Spinal cord (tissue), 10 donors: ENCODE results near the gene C11orf24. TPM values are rescaled to one million over a fixed set of nuclear protein-coding genes. Genes with fewer than 3 reads are reported as not detected.
A peak's percentile ranks its signal among the peaks of the same experiment; 100 is the strongest.
"Not testable (repeated sequence)": the region's sequence is repeated elsewhere in the genome, so short reads cannot be mapped to it uniquely, and the experiment has no call there.

Experiments
- DNase-seq, 6 donors: peaks; one replicate each; pipeline versions ENCODE4 v3.0.0 to v3.0.0-alpha.2; 2013 to 2015; ENCODE audit warnings: low spot score in 6 of 6, low read depth in 4 of 6
- H3K27ac ChIP-seq: one replicate; pipeline ENCODE4 v1.5.1; 2013; ENCODE audit warnings: low read depth, low read length, control low read depth
- H3K27me3 ChIP-seq: one replicate; pipeline ENCODE4 v1.6.1; 2013; ENCODE audit warnings: low read length; ENCODE audit not compliant: control insufficient read depth, insufficient read depth
- H3K36me3 ChIP-seq: one replicate; pipeline ENCODE4 v1.6.1; 2013; ENCODE audit warnings: low read length; ENCODE audit not compliant: control insufficient read depth, insufficient read depth
- H3K4me1 ChIP-seq: one replicate; pipeline ENCODE4 v1.6.1; 2013; ENCODE audit warnings: low read length; ENCODE audit not compliant: control insufficient read depth, insufficient read depth
- H3K4me3 ChIP-seq: one replicate; pipeline ENCODE4 v1.5.1; 2013; ENCODE audit warnings: low read depth, low read length, control low read depth
- H3K9me3 ChIP-seq: one replicate; pipeline ENCODE4 v1.6.1; 2013; ENCODE audit warnings: low read length; ENCODE audit not compliant: control insufficient read depth, insufficient read depth
- WGBS: methylation state at CpG from one replicate; pipeline ENCODE4 v1.1.5; 2013; ENCODE audit warnings: missing lambda C conversion rate; ENCODE audit not compliant: insufficient coverage; 5-methylcytosine and 5-hydroxymethylcytosine counted together
- polyA plus RNA-seq, 2 donors: library from polyadenylated mRNA; unstranded; fragments of 120-200 nt; gene quantifications; one replicate each; pipeline ENCODE4 v1.2.1, GENCODE V29; 2013; ENCODE audit not compliant: insufficient read length in 2 of 2
- total RNA-seq, 2 donors: library from RNA; depleted of rRNA in 1 of 2; stranded (reverse); fragments of 120-200 nt in 1 of 2; fragments of >200 nt in 1 of 2; gene quantifications; one replicate each; pipeline versions ENCODE4 v1.2.3 to v1.2.4, GENCODE V29; 2013 to 2014
- donor health status: healthy.

The C11orf24 gene
- total and polyA plus RNA-seq, 4 donors: 12.7 to 31.9 (median 19.4) TPM

- H3K27ac ChIP-seq, H3K27me3 ChIP-seq, DNase-seq, H3K4me3 ChIP-seq, H3K36me3 ChIP-seq, H3K9me3 ChIP-seq: not testable (repeated sequence)
- H3K4me1 ChIP-seq: peaks cover 14% of the 10 kb centered on the region
- WGBS: 67% methylated on average over 1 of the region's 9 CpGs
Observed at GRCh38 chr11:68299517-68299879, 27.7 kb upstream of the C11orf24 start.

- no peak for DNase-seq
- H3K4me1 ChIP-seq: peaks cover 14% of the 10 kb centered on the region
- no peaks in the 10 kb centered on the region for H3K9me3 ChIP-seq
- H3K4me3 ChIP-seq: no peak overlapping the region
- H3K27ac ChIP-seq: no peak overlapping the region
- 79% methylated on average over 13 of the region's 15 CpGs for WGBS
- no peaks in the 10 kb centered on the region for H3K36me3 ChIP-seq
- no peaks in the 10 kb centered on the region for H3K27me3 ChIP-seq
Observed at GRCh38 chr11:68298659-68299516, 27.1 kb upstream of the C11orf24 start.

GRCh38 chr11:68297812-68298658 is 26.3 kb upstream of the C11orf24 start:
- no peak overlapping the region for H3K27ac ChIP-seq
- no peaks in the 10 kb centered on the region for H3K9me3 ChIP-seq
- no peaks in the 10 kb centered on the region for H3K36me3 ChIP-seq
- no peaks in the 10 kb centered on the region for H3K27me3 ChIP-seq
- H3K4me3 ChIP-seq: no peak overlapping the region
- peaks cover 14% of the 10 kb centered on the region for H3K4me1 ChIP-seq
- DNase-seq: peak in 3 of 6 donors; percentile 37 to 80 (median 67)
- WGBS: 32% methylated on average over 40 of the region's 40 CpGs

GRCh38 chr11:68297494-68297811 is 25.7 kb upstream of the C11orf24 start:
- no peak for DNase-seq
- peaks cover 14% of the 10 kb centered on the region for H3K4me1 ChIP-seq
- no peaks in the 10 kb centered on the region for H3K27me3 ChIP-seq
- WGBS: 28% methylated on average over 7 of the region's 10 CpGs
- H3K4me3 ChIP-seq: peak overlapping the region; percentile 9
- no peaks in the 10 kb centered on the region for H3K36me3 ChIP-seq
- H3K27ac ChIP-seq: no peak overlapping the region
- H3K9me3 ChIP-seq: no peaks in the 10 kb centered on the region

- DNase-seq: no peak
- no peaks in the 10 kb centered on the region for H3K9me3 ChIP-seq
- H3K27ac ChIP-seq: no peak overlapping the region
- WGBS: 98% methylated on average over 6 of the region's 6 CpGs
- peaks cover 14% of the 10 kb centered on the region for H3K4me1 ChIP-seq
- H3K27me3 ChIP-seq: no peaks in the 10 kb centered on the region
- no peak overlapping the region for H3K4me3 ChIP-seq
- H3K36me3 ChIP-seq: no peaks in the 10 kb centered on the region
Observed at GRCh38 chr11:68297052-68297378, 25.2 kb upstream of the C11orf24 start.

GRCh38 chr11:68296344-68297051 is 24.7 kb upstream of the C11orf24 start:
- Histone ChIP-seq H3K4me1 (peaks cover 14% of the 10 kb centered on the region), H3K27me3 (no peaks in the 10 kb centered on the region), H3K36me3 (no peaks in the 10 kb centered on the region), H3K9me3 (no peaks in the 10 kb centered on the region), H3K4me3 (no peak overlapping the region), H3K27ac (no peak overlapping the region)
- 91% methylated on average over 15 of the region's 15 CpGs for WGBS
- DNase-seq: no peak

- no peaks in the 10 kb centered on the region for H3K9me3 ChIP-seq
- H3K27me3 ChIP-seq: no peaks in the 10 kb centered on the region
- DNase-seq: no peak
- no peaks in the 10 kb centered on the region for H3K36me3 ChIP-seq
- WGBS: 86% methylated on average over 4 of the region's 5 CpGs
- no peak overlapping the region for H3K4me3 ChIP-seq
- no peak overlapping the region for H3K27ac ChIP-seq
- H3K4me1 ChIP-seq: peaks cover 14% of the 10 kb centered on the region
Observed at GRCh38 chr11:68295940-68296339, 24.2 kb upstream of the C11orf24 start.

GRCh38 chr11:68295271-68295670 is 23.5 kb upstream of the C11orf24 start:
- WGBS: no CpG with 5 or more reads among the region's 1 CpG

GRCh38 chr11:68293708-68294107 is 21.9 kb upstream of the C11orf24 start:
- Histone ChIP-seq H3K27me3 (no peaks in the 10 kb centered on the region), H3K9me3 (no peaks in the 10 kb centered on the region), H3K27ac (no peak overlapping the region), H3K4me1 (peaks cover 14% of the 10 kb centered on the region), H3K36me3 (no peaks in the 10 kb centered on the region), H3K4me3 (no peak overlapping the region)
- DNase-seq: no peak
- 78% methylated on average over 1 of the region's 2 CpGs for WGBS

More at GRCh38 chr11:68295271-68295670, 23.5 kb upstream of the C11orf24 start:
- H3K27me3 ChIP-seq: no peaks in the 10 kb centered on the region
- peaks cover 14% of the 10 kb centered on the region for H3K4me1 ChIP-seq
- H3K36me3 ChIP-seq: no peaks in the 10 kb centered on the region
- no peak overlapping the region for H3K27ac ChIP-seq
- DNase-seq: no peak
- H3K4me3 ChIP-seq: no peak overlapping the region
- no peaks in the 10 kb centered on the region for H3K9me3 ChIP-seq
